Measurements from ENCODE around the gene NBEA.

Gene NBEA

DNA sequence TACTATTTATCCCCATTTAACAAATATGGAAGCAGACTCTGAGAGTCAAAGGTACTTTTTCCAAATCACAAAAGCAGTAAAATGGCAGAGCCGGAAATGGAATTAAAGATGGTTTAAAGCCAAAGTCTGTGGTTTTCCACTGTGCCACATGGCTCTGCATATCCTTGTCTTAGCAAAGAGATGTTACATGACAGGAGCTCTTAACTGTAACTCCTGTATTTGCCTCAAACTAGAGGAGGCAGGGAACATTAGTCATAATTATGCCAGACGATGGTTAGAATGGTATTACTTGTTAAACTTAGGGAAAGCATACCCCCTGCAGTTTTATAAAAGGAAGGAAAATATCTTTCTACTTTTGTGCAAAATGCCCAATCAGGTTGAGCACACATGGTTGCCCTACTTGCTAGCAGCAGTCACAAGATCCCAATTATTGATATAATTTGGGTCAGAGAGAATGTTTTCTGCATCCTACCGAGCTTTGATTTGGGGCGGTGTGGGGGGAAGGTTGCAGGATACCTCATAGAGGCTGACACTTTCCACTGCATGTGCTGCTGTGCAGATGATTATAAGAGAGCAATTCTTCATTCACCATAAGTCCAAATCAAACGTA, 576.4 kb downstream of the NBEA start:
- DNase-seq (ENCODE audit: low read depth): no peak
- H3K4me3 ChIP-seq (ENCODE audit: low read depth, low read length): no peak overlapping the region
- TF ChIP-seq, protein P1, sequence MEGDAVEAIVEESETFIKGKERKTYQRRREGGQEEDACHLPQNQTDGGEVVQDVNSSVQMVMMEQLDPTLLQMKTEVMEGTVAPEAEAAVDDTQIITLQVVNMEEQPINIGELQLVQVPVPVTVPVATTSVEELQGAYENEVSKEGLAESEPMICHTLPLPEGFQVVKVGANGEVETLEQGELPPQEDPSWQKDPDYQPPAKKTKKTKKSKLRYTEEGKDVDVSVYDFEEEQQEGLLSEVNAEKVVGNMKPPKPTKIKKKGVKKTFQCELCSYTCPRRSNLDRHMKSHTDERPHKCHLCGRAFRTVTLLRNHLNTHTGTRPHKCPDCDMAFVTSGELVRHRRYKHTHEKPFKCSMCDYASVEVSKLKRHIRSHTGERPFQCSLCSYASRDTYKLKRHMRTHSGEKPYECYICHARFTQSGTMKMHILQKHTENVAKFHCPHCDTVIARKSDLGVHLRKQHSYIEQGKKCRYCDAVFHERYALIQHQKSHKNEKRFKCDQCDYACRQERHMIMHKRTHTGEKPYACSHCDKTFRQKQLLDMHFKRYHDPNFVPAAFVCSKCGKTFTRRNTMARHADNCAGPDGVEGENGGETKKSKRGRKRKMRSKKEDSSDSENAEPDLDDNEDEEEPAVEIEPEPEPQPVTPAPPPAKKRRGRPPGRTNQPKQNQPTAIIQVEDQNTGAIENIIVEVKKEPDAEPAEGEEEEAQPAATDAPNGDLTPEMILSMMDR (IDR thresholded peaks at IDR 0.05; ENCODE audit: control insufficient read depth, extremely low read depth, insufficient read depth): no peak

DNA sequence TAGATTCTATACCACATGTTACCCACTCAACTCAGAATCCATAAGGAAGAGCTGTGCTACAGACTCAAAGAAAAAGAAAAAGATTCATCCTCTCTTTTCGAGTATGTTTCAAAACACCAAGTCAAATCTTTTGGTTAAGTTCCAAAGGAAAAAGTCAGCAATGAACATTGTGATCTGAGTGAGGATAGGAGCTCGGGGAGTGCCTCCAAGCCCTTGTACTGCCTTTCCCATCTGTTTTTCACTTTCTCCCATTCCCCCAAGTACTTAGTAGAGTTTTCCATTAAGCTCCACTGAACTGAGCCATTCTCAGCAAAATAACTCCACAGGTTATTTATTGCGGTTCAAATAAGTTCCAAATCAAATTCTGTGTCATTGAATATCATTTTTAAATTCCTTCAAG, 582.1 kb downstream of the NBEA start:
- TF ChIP-seq, protein P1 (IDR thresholded peaks at IDR 0.05; ENCODE audit: control insufficient read depth, extremely low read depth, insufficient read depth): no peak
- no peak for DNase-seq (ENCODE audit: low read depth)
- no peak overlapping the region for H3K4me3 ChIP-seq (ENCODE audit: low read depth, low read length)

DNA sequence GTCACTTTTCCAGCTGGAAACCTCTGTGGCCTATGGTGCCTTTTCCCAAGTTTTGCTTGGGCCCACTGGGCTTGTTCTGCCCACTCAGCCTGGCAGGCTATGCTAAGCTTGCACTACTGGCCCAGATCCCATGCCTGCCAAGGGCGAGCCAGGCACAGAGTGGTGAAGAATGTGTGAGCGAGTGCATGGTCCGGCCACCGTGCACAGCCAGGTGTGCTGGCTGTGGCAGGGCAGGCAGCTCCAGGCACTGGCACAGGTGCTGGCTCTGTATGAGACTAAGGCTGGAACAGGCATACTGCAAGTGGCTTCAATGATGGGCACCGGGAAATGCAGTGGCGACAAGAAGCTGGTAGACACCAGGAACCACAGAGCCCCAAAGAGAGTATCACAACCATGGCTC, 584.5 kb downstream of the NBEA start:
- DNase-seq (ENCODE audit: low read depth): no peak
- TF ChIP-seq, protein P1 (IDR thresholded peaks at IDR 0.05; ENCODE audit: control insufficient read depth, extremely low read depth, insufficient read depth): no peak
- H3K4me3 ChIP-seq (ENCODE audit: low read depth, low read length): no peak overlapping the region

DNA sequence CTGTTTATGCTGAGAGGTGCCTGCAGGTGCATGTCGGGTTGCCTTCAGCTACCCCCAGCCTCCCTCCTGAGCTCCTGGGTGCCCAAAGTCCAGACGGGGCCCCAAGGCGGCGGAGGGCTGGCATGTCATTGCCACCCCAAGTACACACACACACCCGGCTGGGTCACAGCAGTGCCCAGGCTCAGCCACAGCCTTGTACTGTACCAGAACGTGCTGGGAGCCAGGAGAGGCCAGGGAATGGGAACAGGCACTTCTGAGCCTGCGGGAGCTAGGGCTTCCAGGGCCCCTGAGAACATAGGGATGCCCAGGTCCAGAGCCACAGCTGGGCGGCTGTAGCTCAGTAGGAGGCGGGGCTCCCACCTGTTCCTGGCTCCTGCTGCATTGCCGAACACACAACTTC, 585.4 kb downstream of the NBEA start:
- DNase-seq (ENCODE audit: low read depth): no peak
- TF ChIP-seq, protein P1 (IDR thresholded peaks at IDR 0.05; ENCODE audit: control insufficient read depth, extremely low read depth, insufficient read depth): no peak
- H3K4me3 ChIP-seq (ENCODE audit: low read depth, low read length): no peak overlapping the region

DNA sequence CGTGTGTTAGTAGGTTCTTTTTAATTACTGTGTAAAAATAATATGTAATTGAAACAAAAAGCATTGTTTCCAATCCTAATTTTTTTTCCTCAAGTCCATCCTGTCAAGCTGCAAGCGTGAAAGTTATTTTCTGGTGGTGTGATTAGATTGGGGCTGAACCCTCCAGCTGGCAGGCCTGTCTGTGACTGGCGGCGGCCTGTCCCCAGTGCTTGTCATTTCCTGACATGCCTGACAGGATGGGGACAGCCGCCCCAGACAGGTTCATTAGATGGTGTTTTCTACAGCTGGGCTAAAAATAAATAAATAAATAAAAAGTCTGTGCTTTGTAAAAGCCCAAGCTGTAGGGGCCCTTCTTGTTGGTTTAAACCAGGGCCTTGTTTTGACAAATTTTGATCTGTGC, 588.1 kb downstream of the NBEA start:
- DNase-seq (ENCODE audit: low read depth): no peak
- H3K4me3 ChIP-seq (ENCODE audit: low read depth, low read length): no peak overlapping the region
- TF ChIP-seq, protein P1 (IDR thresholded peaks at IDR 0.05; ENCODE audit: control insufficient read depth, extremely low read depth, insufficient read depth): no peak

DNA sequence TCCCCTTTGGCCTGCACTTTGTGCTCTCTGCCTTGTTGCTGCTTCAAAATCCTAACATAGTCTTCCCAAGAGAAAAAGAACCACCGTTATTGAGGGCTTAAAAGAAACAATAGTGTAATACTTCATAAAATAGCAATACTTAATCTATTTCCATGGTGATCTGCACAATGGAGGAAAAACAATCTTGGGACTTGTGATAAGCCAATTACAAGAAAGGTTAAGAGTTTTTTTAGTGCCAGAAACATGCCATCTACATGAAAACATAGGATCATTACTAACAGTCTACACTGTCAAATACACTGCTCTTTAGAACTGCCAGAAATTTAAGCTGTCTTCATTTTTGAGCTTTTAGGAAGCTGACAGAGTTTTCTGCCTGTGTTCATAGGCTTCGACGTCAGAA, 588.5 kb downstream of the NBEA start:
- H3K4me3 ChIP-seq (ENCODE audit: low read depth, low read length): no peak overlapping the region
- TF ChIP-seq, protein P1 (IDR thresholded peaks at IDR 0.05; ENCODE audit: control insufficient read depth, extremely low read depth, insufficient read depth): no peak
- no peak for DNase-seq (ENCODE audit: low read depth)

DNA sequence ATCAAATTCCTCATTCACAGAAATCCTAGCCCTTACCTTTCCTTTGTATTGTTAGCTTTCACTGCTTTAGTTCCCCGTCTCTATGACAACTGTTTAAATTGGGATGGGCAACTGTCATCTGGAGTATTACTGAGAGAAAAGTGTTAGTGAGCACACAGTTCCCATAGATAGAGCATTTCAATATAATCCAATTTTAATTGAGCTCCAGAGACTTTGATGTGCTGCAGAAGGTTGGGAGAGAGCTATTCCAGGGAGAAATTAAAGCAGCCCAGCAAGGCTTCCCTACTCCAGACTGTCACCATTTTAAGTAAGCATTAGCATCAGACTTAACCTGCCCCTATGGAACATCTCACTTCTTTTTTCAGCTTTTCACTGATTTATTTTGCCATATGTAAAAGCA, 589.5 kb downstream of the NBEA start:
- H3K4me3 ChIP-seq (ENCODE audit: low read depth, low read length): no peak overlapping the region
- TF ChIP-seq, protein P1 (IDR thresholded peaks at IDR 0.05; ENCODE audit: control insufficient read depth, extremely low read depth, insufficient read depth): no peak
- no peak for DNase-seq (ENCODE audit: low read depth)
